Spinal cord (tissue), 10 donors: ENCODE results near the gene NTRK3. TPM values are rescaled to one million over a fixed set of nuclear protein-coding genes. Genes with fewer than 3 reads are reported as not detected.

ENCODE experiments used
- DNase-seq, 6 donors: peaks; one replicate each; pipeline versions ENCODE4 v3.0.0 to v3.0.0-alpha.2; 2013 to 2015; ENCODE audit warnings: low spot score in 6 of 6, low read depth in 4 of 6
- H3K27ac ChIP-seq: one replicate; pipeline ENCODE4 v1.5.1; 2013; ENCODE audit warnings: low read depth, low read length, control low read depth
- H3K27me3 ChIP-seq: one replicate; pipeline ENCODE4 v1.6.1; 2013; ENCODE audit warnings: low read length; ENCODE audit not compliant: control insufficient read depth, insufficient read depth
- H3K36me3 ChIP-seq: one replicate; pipeline ENCODE4 v1.6.1; 2013; ENCODE audit warnings: low read length; ENCODE audit not compliant: control insufficient read depth, insufficient read depth
- H3K4me1 ChIP-seq: one replicate; pipeline ENCODE4 v1.6.1; 2013; ENCODE audit warnings: low read length; ENCODE audit not compliant: control insufficient read depth, insufficient read depth
- H3K4me3 ChIP-seq: one replicate; pipeline ENCODE4 v1.5.1; 2013; ENCODE audit warnings: low read depth, low read length, control low read depth
- H3K9me3 ChIP-seq: one replicate; pipeline ENCODE4 v1.6.1; 2013; ENCODE audit warnings: low read length; ENCODE audit not compliant: control insufficient read depth, insufficient read depth
- WGBS: methylation state at CpG from one replicate; pipeline ENCODE4 v1.1.5; 2013; ENCODE audit warnings: missing lambda C conversion rate; ENCODE audit not compliant: insufficient coverage; 5-methylcytosine and 5-hydroxymethylcytosine counted together
- polyA plus RNA-seq, 2 donors: library from polyadenylated mRNA; unstranded; fragments of 120-200 nt; gene quantifications; one replicate each; pipeline ENCODE4 v1.2.1, GENCODE V29; 2013; ENCODE audit not compliant: insufficient read length in 2 of 2
- total RNA-seq, 2 donors: library from RNA; depleted of rRNA in 1 of 2; stranded (reverse); fragments of 120-200 nt in 1 of 2; fragments of >200 nt in 1 of 2; gene quantifications; one replicate each; pipeline versions ENCODE4 v1.2.3 to v1.2.4, GENCODE V29; 2013 to 2014
- donor health status: healthy.

The NTRK3 gene
- total and polyA plus RNA-seq, 4 donors, result 49.5 to 68.1 (median 60.9) TPM

- H3K4me3 ChIP-seq, result no peak overlapping the region
- no peak for DNase-seq
- no peaks in the 10 kb centered on the region for H3K36me3 ChIP-seq
- 100% methylated on average over 2 of the region's 3 CpGs for WGBS
- peaks cover 11% of the 10 kb centered on the region for H3K4me1 ChIP-seq
- H3K27me3 ChIP-seq, result no peaks in the 10 kb centered on the region
- H3K9me3 ChIP-seq, result no peaks in the 10 kb centered on the region
- no peak overlapping the region for H3K27ac ChIP-seq
Observed at GRCh38 chr15:88201207-88201606, 55.3 kb downstream of the NTRK3 start.

- no peaks in the 10 kb centered on the region for H3K9me3 ChIP-seq
- H3K36me3 ChIP-seq, result peaks cover 3% of the 10 kb centered on the region
- no peak overlapping the region for H3K4me3 ChIP-seq
- DNase-seq, result no peak
- peaks cover 13% of the 10 kb centered on the region for H3K4me1 ChIP-seq
- H3K27ac ChIP-seq, result no peak overlapping the region
- no peaks in the 10 kb centered on the region for H3K27me3 ChIP-seq
Observed at GRCh38 chr15:88196961-88197360, 59.6 kb downstream of the NTRK3 start.

GRCh38 chr15:88194162-88194561, 62.4 kb downstream of the NTRK3 start:
- WGBS, result 93% methylated on average over 4 of the region's 4 CpGs
- no peak for DNase-seq
- no peaks in the 10 kb centered on the region for H3K27me3 ChIP-seq
- H3K9me3 ChIP-seq, result no peaks in the 10 kb centered on the region
- peaks cover 3% of the 10 kb centered on the region for H3K36me3 ChIP-seq
- no peak overlapping the region for H3K4me3 ChIP-seq
- H3K27ac ChIP-seq, result no peak overlapping the region
- H3K4me1 ChIP-seq, result peaks cover 28% of the 10 kb centered on the region

GRCh38 chr15:88193415-88193814, 63.1 kb downstream of the NTRK3 start:
- H3K27me3 ChIP-seq, result no peaks in the 10 kb centered on the region
- H3K4me3 ChIP-seq, result no peak overlapping the region
- peaks cover 28% of the 10 kb centered on the region for H3K4me1 ChIP-seq
- no peak for DNase-seq
- no peaks in the 10 kb centered on the region for H3K9me3 ChIP-seq
- H3K36me3 ChIP-seq, result peaks cover 3% of the 10 kb centered on the region
- no peak overlapping the region for H3K27ac ChIP-seq
- 88% methylated on average over 3 of the region's 4 CpGs for WGBS

- Histone ChIP-seq H3K4me1 (peaks cover 28% of the 10 kb centered on the region), H3K36me3 (peaks cover 3% of the 10 kb centered on the region), H3K9me3 (no peaks in the 10 kb centered on the region), H3K27me3 (no peaks in the 10 kb centered on the region), H3K4me3 (no peak overlapping the region), H3K27ac (no peak overlapping the region)
- 57% methylated on average over 10 of the region's 10 CpGs for WGBS
- peak in 1 of 6 donors; percentile 58 for DNase-seq
Observed at GRCh38 chr15:88191812-88192165, 64.8 kb downstream of the NTRK3 start.

GRCh38 chr15:88190232-88190631, 66.3 kb downstream of the NTRK3 start:
- DNase-seq, result no peak
- H3K27ac ChIP-seq, result no peak overlapping the region
- H3K27me3 ChIP-seq, result no peaks in the 10 kb centered on the region
- peaks cover 28% of the 10 kb centered on the region for H3K4me1 ChIP-seq
- no peak overlapping the region for H3K4me3 ChIP-seq
- no peaks in the 10 kb centered on the region for H3K9me3 ChIP-seq
- WGBS, result 73% methylated on average over 3 of the region's 3 CpGs
- H3K36me3 ChIP-seq, result peaks cover 3% of the 10 kb centered on the region

- Histone ChIP-seq H3K4me1 (peaks cover 28% of the 10 kb centered on the region), H3K9me3 (no peaks in the 10 kb centered on the region), H3K4me3 (no peak overlapping the region), H3K27ac (no peak overlapping the region), H3K27me3 (no peaks in the 10 kb centered on the region), H3K36me3 (peaks cover 11% of the 10 kb centered on the region)
- WGBS, result no CpG with 5 or more reads among the region's 2 CpGs
- DNase-seq, result no peak
Observed at GRCh38 chr15:88188300-88188699, 68.2 kb downstream of the NTRK3 start.

- no peak overlapping the region for H3K27ac ChIP-seq
- H3K4me1 ChIP-seq, result peaks cover 17% of the 10 kb centered on the region
- H3K36me3 ChIP-seq, result peaks cover 18% of the 10 kb centered on the region
- WGBS, result 48% methylated on average over 4 of the region's 5 CpGs
- H3K27me3 ChIP-seq, result no peaks in the 10 kb centered on the region
- H3K4me3 ChIP-seq, result no peak overlapping the region
- DNase-seq, result peak in 1 of 6 donors; percentile 23
- H3K9me3 ChIP-seq, result no peaks in the 10 kb centered on the region
Observed at GRCh38 chr15:88187195-88187594, 69.3 kb downstream of the NTRK3 start.

GRCh38 chr15:88185584-88185983, 71.0 kb downstream of the NTRK3 start:
- Histone ChIP-seq H3K36me3 (peaks cover 19% of the 10 kb centered on the region), H3K27ac (no peak overlapping the region), H3K9me3 (no peaks in the 10 kb centered on the region), H3K4me3 (no peak overlapping the region), H3K27me3 (no peaks in the 10 kb centered on the region), H3K4me1 (peaks cover 4% of the 10 kb centered on the region)
- 85% methylated on average over 3 of the region's 3 CpGs for WGBS
- peak in 1 of 6 donors; percentile 37 for DNase-seq

GRCh38 chr15:88181613-88182012, 74.9 kb downstream of the NTRK3 start:
- Histone ChIP-seq H3K36me3 (peaks cover 19% of the 10 kb centered on the region), H3K27me3 (no peaks in the 10 kb centered on the region), H3K4me3 (no peak overlapping the region), H3K9me3 (no peaks in the 10 kb centered on the region), H3K27ac (no peak overlapping the region), H3K4me1 (no peaks in the 10 kb centered on the region)
- DNase-seq, result no peak
- WGBS, result 86% methylated on average over 2 of the region's 6 CpGs
